GM12878 (cell line): ENCODE results near the gene CYSLTR2.

Experiments
- ASH2L ChIP-seq: fragments of 300-600, 200-600 bp; sonication (generic); IDR thresholded peaks from 2 replicates; pipeline ENCODE4 v1.6.1; 2017; ENCODE audit warnings: low read depth, mild to moderate bottlenecking, borderline replicate concordance
- ATF7 ChIP-seq: fragments of 450-650 bp; IDR thresholded peaks from 2 replicates; pipeline ENCODE4 v1.6.1; 2016; ENCODE audit warnings: low read depth, mild to moderate bottlenecking
- EP300 ChIP-seq, 2 experiments: fragments of 150-350 bp in 1 of 2; IDR thresholded peaks; 2 replicates each; pipeline ENCODE4 v1.6.1; 2011 to 2012; ENCODE audit warnings: low read depth in 2 of 2, low read length in 2 of 2, borderline replicate concordance in 1 of 2, improper control_type of control experiment in 1 of 2, inconsistent platforms in 1 of 2; ENCODE audit not compliant: control insufficient read depth in 1 of 2
- ESRRA ChIP-seq: IDR thresholded peaks from 2 replicates; pipeline ENCODE4 v1.6.1; 2012; ENCODE audit warnings: mild to moderate bottlenecking, low read length, improper control_type of control experiment
- EZH2 ChIP-seq: IDR thresholded peaks from 2 replicates; pipeline ENCODE4 v1.6.1; 2012; ENCODE audit warnings: low read depth, mild to moderate bottlenecking, control low read depth, inconsistent platforms, low read length, borderline replicate concordance; ENCODE audit not compliant: control insufficient read depth
- IRF3 ChIP-seq: fragments of 450-650 bp; IDR thresholded peaks from 2 replicates; pipeline ENCODE4 v1.6.1; 2014; ENCODE audit warnings: mild to moderate bottlenecking
- JUND ChIP-seq: IDR thresholded peaks from 2 replicates; pipeline ENCODE4 v1.6.1; 2012; ENCODE audit warnings: low read depth, mild to moderate bottlenecking, low read length, improper control_type of control experiment, moderate library complexity
- MXI1 ChIP-seq: fragments of 150-350 bp; IDR thresholded peaks from 2 replicates; pipeline ENCODE4 v1.6.1; 2011; ENCODE audit warnings: low read depth, mild to moderate bottlenecking, inconsistent platforms, low read length, improper control_type of control experiment
- POLR2A ChIP-seq: IDR thresholded peaks from 2 replicates; pipeline ENCODE4 v1.6.1; 2011; ENCODE audit warnings: low read depth, mild to moderate bottlenecking, low read length
- RCOR1 ChIP-seq: conservative IDR thresholded peaks from 2 replicates; pipeline ENCODE4 v1.6.1; 2012; ENCODE audit warnings: low read depth, low read length, improper control_type of control experiment
- SMC3 ChIP-seq: IDR thresholded peaks from 2 replicates; pipeline ENCODE4 v1.6.1; 2011; ENCODE audit warnings: low read length, improper control_type of control experiment, borderline replicate concordance
- YY1 ChIP-seq: IDR thresholded peaks from 2 replicates; pipeline ENCODE4 v1.6.1; 2011; ENCODE audit warnings: low read depth, mild to moderate bottlenecking, low read length
- ZBTB11 ChIP-seq: fragments of 450-650 bp; formaldehyde crosslinking; IDR thresholded peaks from 2 replicates; pipeline ENCODE4 v1.5.0; 2022; ENCODE audit warnings: mild to moderate bottlenecking, missing genetic modification characterization
- TF ChIP-seq, protein P1 (sequence below), 3 experiments: IDR thresholded peaks in 2 of 3; conservative IDR thresholded peaks in 1 of 3; 2 replicates each; pipeline ENCODE4 v1.5.1; 2011; ENCODE audit warnings: low read depth in 3 of 3, low read length in 3 of 3, mild to moderate bottlenecking in 3 of 3, control low read depth in 2 of 3, moderate library complexity in 2 of 3, inconsistent platforms in 1 of 3, mixed read lengths in 1 of 3; ENCODE audit not compliant: control insufficient read depth in 2 of 3, insufficient read depth in 1 of 3; ENCODE audit errors: extremely low read depth in 1 of 3

DNA sequence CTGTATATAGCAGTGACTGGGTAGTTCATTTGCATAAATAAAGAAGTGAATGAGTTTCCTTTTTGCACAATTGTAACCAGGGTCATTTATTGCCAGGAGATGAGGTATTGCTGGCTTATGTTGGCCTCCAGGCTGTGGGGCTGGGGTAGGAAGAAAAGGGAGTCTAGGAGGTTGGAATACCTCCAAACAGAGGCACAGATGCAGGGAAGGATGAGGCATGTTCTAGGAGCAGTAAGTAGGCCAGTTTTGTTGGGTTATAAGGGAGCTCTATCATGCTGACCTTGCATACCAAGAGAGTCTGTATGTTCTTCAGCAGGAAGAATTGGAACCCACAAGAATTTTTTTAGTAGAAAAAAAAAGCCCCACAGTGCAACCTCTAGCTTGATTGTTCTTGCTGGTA, 17.2 kb upstream of the CYSLTR2 start:
- TF ChIP-seq ESRRA (no peak), ZBTB11 (CRISPR knock-in tag) (no peak), YY1 (no peak), POLR2A (no peak), SMC3 (no peak), EP300 (IDR thresholded peaks at IDR 0.05; ENCODE audit: borderline replicate concordance in 1 of 2, control insufficient read depth in 1 of 2, low read depth in 2 of 2, low read length in 2 of 2) (no peak), ASH2L (no peak), ATF7 (no peak), EZH2 (no peak), MXI1 (no peak), IRF3 (no peak), RCOR1 (no peak), JUND (no peak)
- TF ChIP-seq, protein P1, sequence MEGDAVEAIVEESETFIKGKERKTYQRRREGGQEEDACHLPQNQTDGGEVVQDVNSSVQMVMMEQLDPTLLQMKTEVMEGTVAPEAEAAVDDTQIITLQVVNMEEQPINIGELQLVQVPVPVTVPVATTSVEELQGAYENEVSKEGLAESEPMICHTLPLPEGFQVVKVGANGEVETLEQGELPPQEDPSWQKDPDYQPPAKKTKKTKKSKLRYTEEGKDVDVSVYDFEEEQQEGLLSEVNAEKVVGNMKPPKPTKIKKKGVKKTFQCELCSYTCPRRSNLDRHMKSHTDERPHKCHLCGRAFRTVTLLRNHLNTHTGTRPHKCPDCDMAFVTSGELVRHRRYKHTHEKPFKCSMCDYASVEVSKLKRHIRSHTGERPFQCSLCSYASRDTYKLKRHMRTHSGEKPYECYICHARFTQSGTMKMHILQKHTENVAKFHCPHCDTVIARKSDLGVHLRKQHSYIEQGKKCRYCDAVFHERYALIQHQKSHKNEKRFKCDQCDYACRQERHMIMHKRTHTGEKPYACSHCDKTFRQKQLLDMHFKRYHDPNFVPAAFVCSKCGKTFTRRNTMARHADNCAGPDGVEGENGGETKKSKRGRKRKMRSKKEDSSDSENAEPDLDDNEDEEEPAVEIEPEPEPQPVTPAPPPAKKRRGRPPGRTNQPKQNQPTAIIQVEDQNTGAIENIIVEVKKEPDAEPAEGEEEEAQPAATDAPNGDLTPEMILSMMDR (IDR thresholded peaks at IDR 0.05 in 2 of 3, conservative IDR thresholded peaks at IDR 0.05 in 1 of 3; ENCODE audit: control insufficient read depth in 2 of 3, extremely low read depth in 1 of 3, insufficient read depth in 1 of 3, low read depth in 3 of 3, low read length in 3 of 3) = no peak
